Measurements from ENCODE around the gene SAGE1.

SAGE1 gene

GRCh38 chrX:135923353-135923752 lies 29.8 kb downstream of the SAGE1 start:
- no peak for DNase-seq (ENCODE audit: low read depth)
- no peak overlapping the region for H3K4me3 ChIP-seq (ENCODE audit: low read length)
- TF ChIP-seq CTCF (conservative IDR thresholded peaks at IDR 0.05; ENCODE audit: low read length), result 0 out of 2 replicates have a peak, but pooled peaks have one; percentile 3

- H3K4me3 ChIP-seq (ENCODE audit: low read length), result no peak overlapping the region
- DNase-seq (ENCODE audit: low read depth), result no peak
- TF ChIP-seq CTCF (conservative IDR thresholded peaks at IDR 0.05; ENCODE audit: low read length), result no peak
Measured at GRCh38 chrX:135927897-135928296, 34.4 kb downstream of the SAGE1 start.

- peak; percentile 27 for DNase-seq (ENCODE audit: low read depth)
- no peak overlapping the region for H3K4me3 ChIP-seq (ENCODE audit: low read length)
- TF ChIP-seq CTCF (conservative IDR thresholded peaks at IDR 0.05; ENCODE audit: low read length), result peak; percentile 67
Measured at GRCh38 chrX:135931644-135932487, 38.4 kb downstream of the SAGE1 start.

GRCh38 chrX:135944486-135944885 lies 51.0 kb downstream of the SAGE1 start:
- TF ChIP-seq CTCF (conservative IDR thresholded peaks at IDR 0.05; ENCODE audit: low read length), result no peak
- H3K4me3 ChIP-seq (ENCODE audit: low read length), result no peak overlapping the region
- DNase-seq (ENCODE audit: low read depth), result no peak

- no peak for TF ChIP-seq CTCF (conservative IDR thresholded peaks at IDR 0.05; ENCODE audit: low read length)
- no peak for DNase-seq (ENCODE audit: low read depth)
- H3K4me3 ChIP-seq (ENCODE audit: low read length), result no peak overlapping the region
Measured at GRCh38 chrX:135951291-135951690, 57.8 kb downstream of the SAGE1 start.

All from AG10803 (cell line).